Adrenal gland (tissue), 5 donors: ENCODE data around the gene TCF12.

Experiments used
- CTCF ChIP-seq, 6 experiments: fragments of 450-650 bp in 4 of 6; fragments of 200-600 bp in 2 of 6; sonication (generic) in 1 of 6; IDR thresholded peaks; 1 replicate in 5 of 6; 2 replicates in 1 of 6; pipeline versions ENCODE4 v1.5.1 to v1.8.0; 2016 to 2021; ENCODE audit warnings: antibody characterized with exemption in 6 of 6, mild to moderate bottlenecking in 2 of 6, moderate library complexity in 1 of 6
- POLR2A ChIP-seq, 2 donors: fragments of 450-650 bp; IDR thresholded peaks; one replicate each; pipeline ENCODE4 v1.6.1; 2017; ENCODE audit warnings: antibody characterized with exemption in 2 of 2, mild to moderate bottlenecking in 2 of 2, moderate library complexity in 1 of 2
- donor health status: DM: no; HTN: no; CAD: no.

- TF ChIP-seq CTCF (IDR thresholded peaks at IDR 0.05): no peak
- no peak for TF ChIP-seq POLR2A (IDR thresholded peaks at IDR 0.05)
Measured at GRCh38 chr15:56953790-56954189, 35.3 kb downstream of the TCF12 start.
